CD14-positive monocyte (primary cell): ENCODE results near the gene TERT. TPM values are rescaled to one million over a fixed set of nuclear protein-coding genes. Genes with fewer than 3 reads are reported as not detected.

Source experiments
- DNase-seq, 3 donors: peaks; one replicate each; pipeline ENCODE4 v3.0.0-alpha.2; 2011 to 2022
- H2AFZ ChIP-seq: 2 replicates; pipeline ENCODE4 v1.6.0; 2012; ENCODE audit warnings: mild to moderate bottlenecking, low read depth, low read length, inconsistent platforms; ENCODE audit not compliant: insufficient read depth, poor library complexity, severe bottlenecking
- H3K27ac ChIP-seq, 2 donors: 1 replicate in 1 of 2; 2 replicates in 1 of 2; pipeline ENCODE4 v1.5.1; 2012 to 2013; ENCODE audit warnings: low read length in 2 of 2, control low read depth in 1 of 2, inconsistent platforms in 1 of 2, low read depth in 1 of 2, mild to moderate bottlenecking in 1 of 2
- H3K27me3 ChIP-seq, 2 donors: one replicate each; pipeline versions ENCODE4 v1.6.0 to v1.6.1; 2011 to 2013; ENCODE audit warnings: low read length in 2 of 2; ENCODE audit not compliant: control insufficient read depth in 2 of 2, insufficient read depth in 2 of 2
- H3K36me3 ChIP-seq, 2 donors: replicated peaks in 1 of 2; 1 replicate in 1 of 2; 2 replicates in 1 of 2; pipeline versions ENCODE4 v1.5.1 to v1.6.1; 2012 to 2013; ENCODE audit warnings: low read length in 2 of 2, control low read depth in 1 of 2, inconsistent platforms in 1 of 2, mild to moderate bottlenecking in 1 of 2; ENCODE audit not compliant: insufficient read depth in 2 of 2, control insufficient read depth in 1 of 2
- H3K4me1 ChIP-seq, 2 donors: 1 replicate in 1 of 2; 2 replicates in 1 of 2; pipeline versions ENCODE4 v1.5.1 to v1.6.1; 2012 to 2013; ENCODE audit warnings: low read length in 2 of 2, control low read depth in 1 of 2, inconsistent platforms in 1 of 2, mild to moderate bottlenecking in 1 of 2, moderate library complexity in 1 of 2; ENCODE audit not compliant: insufficient read depth in 2 of 2, control insufficient read depth in 1 of 2
- H3K4me2 ChIP-seq: replicated peaks from 2 replicates; pipeline ENCODE3; 2012; ENCODE audit warnings: low read length, moderate library complexity, mild to moderate bottlenecking; ENCODE audit not compliant: poor library complexity, severe bottlenecking; ENCODE audit errors: extremely low read depth
- H3K4me3 ChIP-seq, 3 experiments: fragments of 200-600 bp in 1 of 3; sonication (generic) in 1 of 3; replicated peaks in 1 of 3; 1 replicate in 2 of 3; 2 replicates in 1 of 3; pipeline ENCODE4 v1.5.1; 2011 to 2013; ENCODE audit warnings: low read length in 3 of 3, mild to moderate bottlenecking in 3 of 3, control low read depth in 2 of 3, low read depth in 2 of 3, inconsistent platforms in 1 of 3, moderate library complexity in 1 of 3
- H3K79me2 ChIP-seq: 2 replicates; pipeline ENCODE4 v1.6.0; 2012; ENCODE audit warnings: mild to moderate bottlenecking, control low read depth, inconsistent platforms, low read length, moderate library complexity; ENCODE audit not compliant: insufficient read depth
- H3K9ac ChIP-seq: 2 replicates; pipeline ENCODE4 v1.6.0; 2017; ENCODE audit warnings: low read length, mild to moderate bottlenecking; ENCODE audit not compliant: insufficient read depth, poor library complexity, severe bottlenecking
- H3K9me3 ChIP-seq, 2 donors: replicated peaks in 1 of 2; 1 replicate in 1 of 2; 2 replicates in 1 of 2; pipeline versions ENCODE4 v1.5.1 to v1.6.1; 2012 to 2013; ENCODE audit warnings: low read length in 2 of 2, control low read depth in 1 of 2; ENCODE audit not compliant: control insufficient read depth in 1 of 2, insufficient read depth in 1 of 2
- H4K20me1 ChIP-seq: 2 replicates; pipeline ENCODE4 v1.6.0; 2012; ENCODE audit warnings: mild to moderate bottlenecking, low read length, control low read depth, moderate library complexity; ENCODE audit not compliant: insufficient read depth
- H3K27ac Mint-ChIP-seq, 7 donors: one replicate each; pipeline ENCODE4 v1.8.0; 2020; ENCODE audit warnings: mild to moderate bottlenecking in 7 of 7, mixed read lengths in 7 of 7, moderate library complexity in 6 of 7, inconsistent platforms in 2 of 7
- H3K27me3 Mint-ChIP-seq, 3 donors: one replicate each; pipeline ENCODE4 v1.8.0; 2021 to 2022; ENCODE audit warnings: low read depth in 3 of 3, mild to moderate bottlenecking in 3 of 3, mixed read lengths in 3 of 3, moderate library complexity in 3 of 3, inconsistent platforms in 1 of 3
- H3K36me3 Mint-ChIP-seq, 2 donors: one replicate each; pipeline ENCODE4 v1.8.0; 2020; ENCODE audit warnings: mixed read lengths in 2 of 2, inconsistent platforms in 1 of 2, mild to moderate bottlenecking in 1 of 2
- H3K4me1 Mint-ChIP-seq: one replicate; pipeline ENCODE4 v1.8.0; 2020; ENCODE audit warnings: mild to moderate bottlenecking, mixed read lengths
- H3K4me3 Mint-ChIP-seq, 2 donors: one replicate each; pipeline ENCODE4 v1.8.0; 2020; ENCODE audit warnings: mild to moderate bottlenecking in 2 of 2, mixed read lengths in 2 of 2, moderate library complexity in 1 of 2
- H3K9me3 Mint-ChIP-seq, 7 donors: one replicate each; pipeline ENCODE4 v1.8.0; 2020 to 2022; ENCODE audit warnings: mixed read lengths in 7 of 7, mild to moderate bottlenecking in 6 of 7, moderate library complexity in 6 of 7, inconsistent platforms in 2 of 7
- WGBS: methylation state at CpG from one replicate; pipeline ENCODE4 v1.1.5; 2013; ENCODE audit warnings: missing lambda C conversion rate; ENCODE audit not compliant: insufficient coverage; 5-methylcytosine and 5-hydroxymethylcytosine counted together
- intact Hi-C, 2 donors: fragments of 100-400 bp; cut with micrococcal nuclease; formaldehyde crosslinking; loops; one replicate each; pipeline versions ENCODE4 v1.15.0 to v1.15.1; 2023
- polyA plus RNA-seq, 3 donors: library from polyadenylated mRNA; depleted of rRNA in 1 of 3; unstranded in 2 of 3; stranded (reverse) in 1 of 3; fragments of 300-500 nt in 2 of 3; fragments of >200 nt in 1 of 3; fragmentation: Illumina TruSeq in 2 of 3; gene quantifications; 1 replicate in 2 of 3; 2 replicates in 1 of 3; pipeline ENCODE4 v1.2.3, GENCODE V29; 2012 to 2021
- TF ChIP-seq, protein P1 (sequence below): fragments of 200-600 bp; IDR thresholded peaks from one replicate; pipeline ENCODE4 v1.8.0; 2022; ENCODE audit warnings: antibody characterized with exemption, mild to moderate bottlenecking

Gene TERT
- polyA plus RNA-seq, 3 donors: not detected

- intact Hi-C loops: no loop called here
- DNase-seq: no peak
- no peak overlapping the region for H3K27ac ChIP-seq
These were observed 21.1 kb upstream of the TERT start for GRCh38 chr5:1315709-1316587.

DNA sequence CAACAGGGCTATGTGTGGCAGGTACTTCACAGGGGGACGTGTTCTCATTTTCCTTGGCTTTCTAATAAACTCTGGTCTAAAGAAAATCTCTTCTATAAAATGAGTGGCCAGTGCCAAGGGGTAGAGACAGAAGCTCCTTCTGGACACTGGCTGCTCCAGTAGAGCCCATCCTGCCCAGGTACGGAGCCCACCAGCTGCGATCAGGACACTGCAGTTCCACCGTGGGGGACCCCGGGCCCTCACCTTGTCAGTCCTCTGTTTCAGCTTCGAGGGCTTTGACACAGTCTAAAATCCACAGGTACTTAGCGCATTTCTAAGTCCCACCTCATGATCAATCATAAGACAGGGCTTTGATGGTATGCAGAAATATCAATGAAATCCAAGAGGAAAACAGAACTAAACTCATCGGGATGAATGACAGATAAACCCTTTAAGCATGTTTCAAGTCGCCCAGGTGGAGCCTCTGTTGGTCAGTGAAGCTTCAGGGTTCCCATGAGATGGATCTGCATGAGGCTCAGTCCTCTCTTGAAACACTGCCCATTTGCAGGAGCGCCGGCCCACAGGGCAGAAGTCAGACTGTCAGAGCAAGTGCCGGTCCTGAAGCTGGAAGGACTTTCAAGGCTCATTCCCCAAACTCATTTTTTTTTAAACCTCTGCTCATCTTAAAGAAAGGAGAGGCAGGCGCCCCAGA, 20.3 kb upstream of the TERT start:
- Mint-ChIP-seq H3K4me1 (peaks cover 41% of the 10 kb centered on the region), H3K4me3 (peak overlapping the region in 1 of 2 donors; percentile 59), H3K27me3 (peaks cover 30 to 40% (median 33%) of the 10 kb centered on the region in 3 donors), H3K36me3 (peaks cover 32 to 38% of the 10 kb centered on the region in 2 donors), H3K9me3 (peaks cover 7 to 20% (median 17%) of the 10 kb centered on the region in 7 donors), H3K27ac (no peak overlapping the region)
- Histone ChIP-seq H3K9ac (no peak overlapping the region), H3K4me3 (no peak overlapping the region), H3K9me3 (peaks cover 14 to 16% of the 10 kb centered on the region in 2 donors), H3K36me3 (peaks cover 30 to 34% of the 10 kb centered on the region in 2 donors), H3K27me3 (peaks cover 0 to 24% of the 10 kb centered on the region in 2 donors), H3K4me1 (peaks cover 28 to 38% of the 10 kb centered on the region in 2 donors), H3K4me2 (no peak overlapping the region), H2AFZ (no peak overlapping the region), H4K20me1 (no peaks in the 10 kb centered on the region), H3K79me2 (no peaks in the 10 kb centered on the region), H3K27ac (no peak overlapping the region)
- intact Hi-C loops: no loop called here
- DNase-seq: no peak
- WGBS: 98% methylated on average over 6 of the region's 13 CpGs
- TF ChIP-seq, protein P1, sequence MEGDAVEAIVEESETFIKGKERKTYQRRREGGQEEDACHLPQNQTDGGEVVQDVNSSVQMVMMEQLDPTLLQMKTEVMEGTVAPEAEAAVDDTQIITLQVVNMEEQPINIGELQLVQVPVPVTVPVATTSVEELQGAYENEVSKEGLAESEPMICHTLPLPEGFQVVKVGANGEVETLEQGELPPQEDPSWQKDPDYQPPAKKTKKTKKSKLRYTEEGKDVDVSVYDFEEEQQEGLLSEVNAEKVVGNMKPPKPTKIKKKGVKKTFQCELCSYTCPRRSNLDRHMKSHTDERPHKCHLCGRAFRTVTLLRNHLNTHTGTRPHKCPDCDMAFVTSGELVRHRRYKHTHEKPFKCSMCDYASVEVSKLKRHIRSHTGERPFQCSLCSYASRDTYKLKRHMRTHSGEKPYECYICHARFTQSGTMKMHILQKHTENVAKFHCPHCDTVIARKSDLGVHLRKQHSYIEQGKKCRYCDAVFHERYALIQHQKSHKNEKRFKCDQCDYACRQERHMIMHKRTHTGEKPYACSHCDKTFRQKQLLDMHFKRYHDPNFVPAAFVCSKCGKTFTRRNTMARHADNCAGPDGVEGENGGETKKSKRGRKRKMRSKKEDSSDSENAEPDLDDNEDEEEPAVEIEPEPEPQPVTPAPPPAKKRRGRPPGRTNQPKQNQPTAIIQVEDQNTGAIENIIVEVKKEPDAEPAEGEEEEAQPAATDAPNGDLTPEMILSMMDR: no peak

More at GRCh38 chr5:1315709-1316587, 21.1 kb upstream of the TERT start:
- Mint-ChIP-seq H3K4me1 (peaks cover 41% of the 10 kb centered on the region), H3K36me3 (peaks cover 37 to 46% of the 10 kb centered on the region in 2 donors), H3K9me3 (peaks cover 3 to 12% (median 9%) of the 10 kb centered on the region in 7 donors), H3K27me3 (peaks cover 30 to 34% (median 32%) of the 10 kb centered on the region in 3 donors), H3K4me3 (peak overlapping the region in 1 of 2 donors; percentile 59), H3K27ac (no peak overlapping the region)
- peaks cover 38 to 42% of the 10 kb centered on the region in 2 donors for H3K36me3 ChIP-seq
- H3K4me2 ChIP-seq: no peak overlapping the region
- H3K79me2 ChIP-seq: no peaks in the 10 kb centered on the region
- TF ChIP-seq, protein P1: no peak
- H3K4me1 ChIP-seq: peaks cover 28 to 38% of the 10 kb centered on the region in 2 donors
- H3K9ac ChIP-seq: no peak overlapping the region
- H3K4me3 ChIP-seq: no peak overlapping the region
- H3K9me3 ChIP-seq: peaks cover 6 to 10% of the 10 kb centered on the region in 2 donors
- no peaks in the 10 kb centered on the region for H4K20me1 ChIP-seq
- WGBS: 29% methylated on average over 30 of the region's 33 CpGs
- H3K27me3 ChIP-seq: peaks cover 0 to 21% of the 10 kb centered on the region in 2 donors
- no peak overlapping the region for H2AFZ ChIP-seq
